ENCODE measurements around the gene METTL16. TPM values are rescaled to one million over a fixed set of nuclear protein-coding genes. Genes with fewer than 3 reads are reported as not detected.
A peak's percentile ranks its signal among the peaks of the same experiment; 100 is the strongest.

METTL16 gene
- total and polyA plus RNA-seq, 2 experiments from 2014 or later = 19.3 to 23.9 TPM

DNA sequence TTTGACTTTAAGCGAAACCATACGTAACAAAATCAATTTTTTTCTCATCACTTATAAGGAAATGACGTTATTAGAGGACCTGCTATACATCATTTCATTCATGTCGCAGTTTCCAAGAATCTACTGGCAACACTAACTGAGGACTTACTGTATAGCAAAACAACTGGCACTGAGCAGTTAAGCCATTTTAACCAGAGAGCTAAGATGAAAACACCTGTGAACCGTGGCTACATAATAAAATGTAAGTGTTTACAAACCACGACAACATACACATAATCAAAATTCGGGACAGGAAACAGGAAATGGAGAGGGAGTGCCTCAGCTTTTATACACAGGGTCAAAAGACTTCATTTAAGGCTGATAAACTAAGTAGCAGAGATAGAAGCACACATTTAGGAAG, 29.5 kb downstream of the METTL16 start:
- Histone ChIP-seq H3K27ac (peak overlapping the region; percentile 48), H3K27me3 (no peaks in the 10 kb centered on the region), H3K4me3 (no peak overlapping the region), H3K9me3 (ENCODE audit: low read depth) (no peaks in the 10 kb centered on the region), H3K4me1 (ENCODE audit: low read depth) (peaks cover 4% of the 10 kb centered on the region), H3K36me3 (peaks cover 4% of the 10 kb centered on the region)
- TF ChIP-seq, protein P1, sequence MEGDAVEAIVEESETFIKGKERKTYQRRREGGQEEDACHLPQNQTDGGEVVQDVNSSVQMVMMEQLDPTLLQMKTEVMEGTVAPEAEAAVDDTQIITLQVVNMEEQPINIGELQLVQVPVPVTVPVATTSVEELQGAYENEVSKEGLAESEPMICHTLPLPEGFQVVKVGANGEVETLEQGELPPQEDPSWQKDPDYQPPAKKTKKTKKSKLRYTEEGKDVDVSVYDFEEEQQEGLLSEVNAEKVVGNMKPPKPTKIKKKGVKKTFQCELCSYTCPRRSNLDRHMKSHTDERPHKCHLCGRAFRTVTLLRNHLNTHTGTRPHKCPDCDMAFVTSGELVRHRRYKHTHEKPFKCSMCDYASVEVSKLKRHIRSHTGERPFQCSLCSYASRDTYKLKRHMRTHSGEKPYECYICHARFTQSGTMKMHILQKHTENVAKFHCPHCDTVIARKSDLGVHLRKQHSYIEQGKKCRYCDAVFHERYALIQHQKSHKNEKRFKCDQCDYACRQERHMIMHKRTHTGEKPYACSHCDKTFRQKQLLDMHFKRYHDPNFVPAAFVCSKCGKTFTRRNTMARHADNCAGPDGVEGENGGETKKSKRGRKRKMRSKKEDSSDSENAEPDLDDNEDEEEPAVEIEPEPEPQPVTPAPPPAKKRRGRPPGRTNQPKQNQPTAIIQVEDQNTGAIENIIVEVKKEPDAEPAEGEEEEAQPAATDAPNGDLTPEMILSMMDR (IDR thresholded peaks at IDR 0.05; ENCODE audit: low read depth, low read length) = no peak
- DNase-seq (ENCODE audit: low read depth in 1 of 2, low spot score in 1 of 2) = no peak

DNA sequence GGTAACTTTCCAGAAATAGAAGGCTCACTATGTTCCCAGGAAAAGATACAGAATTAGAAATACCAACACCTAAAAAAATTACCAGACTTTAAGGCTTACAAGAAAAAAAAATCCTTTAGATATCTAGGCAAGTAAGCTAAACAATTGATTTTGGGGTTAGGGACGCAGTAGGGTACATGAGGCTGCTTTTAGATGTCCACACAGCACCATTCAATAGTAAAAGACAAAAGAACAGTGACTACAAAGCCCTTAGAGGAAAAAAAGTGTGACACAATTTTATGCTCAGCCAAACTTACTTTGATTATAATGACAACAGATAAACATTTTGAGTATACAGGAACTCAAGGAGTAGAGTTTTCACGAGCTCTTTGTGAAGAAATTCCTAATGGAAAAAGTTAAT, 29.9 kb downstream of the METTL16 start:
- Histone ChIP-seq H3K36me3 (peaks cover 4% of the 10 kb centered on the region), H3K27me3 (no peaks in the 10 kb centered on the region), H3K4me3 (no peak overlapping the region), H3K9me3 (ENCODE audit: low read depth) (no peaks in the 10 kb centered on the region), H3K4me1 (ENCODE audit: low read depth) (peaks cover 4% of the 10 kb centered on the region), H3K27ac (peak overlapping the region; percentile 48)
- no peak for DNase-seq (ENCODE audit: low read depth in 1 of 2, low spot score in 1 of 2)
- TF ChIP-seq, protein P1 (IDR thresholded peaks at IDR 0.05; ENCODE audit: low read depth, low read length) = no peak

DNA sequence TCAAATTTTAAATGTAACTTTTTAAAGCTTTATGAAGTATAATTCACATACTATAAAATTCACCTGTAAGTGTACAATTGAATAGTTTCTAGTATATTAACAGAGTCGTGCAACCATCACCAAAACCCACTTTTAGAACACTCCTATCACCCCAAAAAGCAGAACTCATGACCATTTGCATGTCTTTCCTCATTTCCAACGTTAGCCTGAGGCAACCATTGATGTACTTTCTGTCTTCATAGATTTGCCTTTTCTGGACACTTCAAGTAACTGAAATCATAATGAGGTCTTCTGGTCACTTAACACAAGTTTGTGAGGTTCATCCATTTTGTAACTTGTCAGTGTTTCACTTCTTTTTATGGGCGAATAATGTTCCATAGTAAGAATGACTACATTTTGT, 33.2 kb downstream of the METTL16 start:
- TF ChIP-seq, protein P1 (IDR thresholded peaks at IDR 0.05; ENCODE audit: low read depth, low read length) = no peak
- Histone ChIP-seq H3K36me3 (peaks cover 29% of the 10 kb centered on the region), H3K4me3 (no peak overlapping the region), H3K4me1 (ENCODE audit: low read depth) (peaks cover 4% of the 10 kb centered on the region), H3K27ac (no peak overlapping the region), H3K9me3 (ENCODE audit: low read depth) (no peaks in the 10 kb centered on the region), H3K27me3 (no peaks in the 10 kb centered on the region)
- DNase-seq (ENCODE audit: low read depth in 1 of 2, low spot score in 1 of 2) = no peak

DNA sequence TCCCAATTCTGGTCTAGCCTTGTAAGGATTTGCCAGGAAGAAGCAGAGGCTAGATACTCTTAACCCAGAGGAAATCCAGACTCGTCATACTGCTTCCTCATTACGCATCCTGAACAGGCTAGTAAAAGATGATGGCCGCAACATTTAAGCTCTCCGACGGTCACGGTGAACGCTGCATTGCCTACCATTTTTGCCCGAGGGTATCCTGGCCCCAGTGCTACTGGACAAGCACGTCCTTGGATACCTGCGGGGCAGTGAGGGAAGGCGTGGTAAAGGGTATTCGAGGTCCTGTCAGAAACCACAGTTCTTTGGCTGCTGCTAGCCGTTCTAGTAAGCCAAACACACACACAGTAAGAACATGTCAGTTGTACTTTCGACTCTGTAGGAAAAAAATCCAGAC, 36.6 kb downstream of the METTL16 start:
- TF ChIP-seq, protein P1 (IDR thresholded peaks at IDR 0.05; ENCODE audit: low read depth, low read length) = no peak

DNA sequence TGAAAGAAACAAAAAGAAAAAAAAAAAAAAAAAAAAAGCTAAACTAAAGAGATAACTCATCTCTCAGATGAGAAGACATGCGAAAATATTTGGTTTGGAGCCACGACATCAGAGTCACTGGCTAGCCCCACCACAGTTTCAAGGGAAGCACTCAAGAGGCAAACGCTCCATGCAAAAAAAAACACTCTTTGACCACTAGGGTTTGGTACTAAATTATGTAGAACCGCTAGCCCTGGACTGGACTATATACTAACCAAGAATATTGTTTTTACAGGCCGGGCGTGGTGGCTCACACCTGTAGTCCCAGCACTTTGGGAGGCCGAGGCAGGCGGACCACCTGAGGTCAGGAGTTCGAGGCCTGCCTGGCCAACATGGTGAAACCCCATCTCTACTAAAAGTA, 37.3 kb downstream of the METTL16 start:
- Histone ChIP-seq H3K36me3 (peaks cover 51% of the 10 kb centered on the region), H3K4me1 (ENCODE audit: low read depth) (no peaks in the 10 kb centered on the region), H3K4me3 (no peak overlapping the region), H3K27me3 (no peaks in the 10 kb centered on the region), H3K9me3 (ENCODE audit: low read depth) (no peaks in the 10 kb centered on the region), H3K27ac (no peak overlapping the region)
- no peak for DNase-seq (ENCODE audit: low read depth in 1 of 2, low spot score in 1 of 2)
- TF ChIP-seq, protein P1 (IDR thresholded peaks at IDR 0.05; ENCODE audit: low read depth, low read length) = no peak

More for the DNA sequence above, 36.6 kb downstream of the METTL16 start:
- DNase-seq (ENCODE audit: low read depth in 1 of 2, low spot score in 1 of 2) = no peak
- no peaks in the 10 kb centered on the region for H3K4me1 ChIP-seq (ENCODE audit: low read depth)
- H3K36me3 ChIP-seq = peaks cover 47% of the 10 kb centered on the region
- no peak overlapping the region for H3K4me3 ChIP-seq
- no peaks in the 10 kb centered on the region for H3K9me3 ChIP-seq (ENCODE audit: low read depth)
- no peak overlapping the region for H3K27ac ChIP-seq
- H3K27me3 ChIP-seq = no peaks in the 10 kb centered on the region

DNA sequence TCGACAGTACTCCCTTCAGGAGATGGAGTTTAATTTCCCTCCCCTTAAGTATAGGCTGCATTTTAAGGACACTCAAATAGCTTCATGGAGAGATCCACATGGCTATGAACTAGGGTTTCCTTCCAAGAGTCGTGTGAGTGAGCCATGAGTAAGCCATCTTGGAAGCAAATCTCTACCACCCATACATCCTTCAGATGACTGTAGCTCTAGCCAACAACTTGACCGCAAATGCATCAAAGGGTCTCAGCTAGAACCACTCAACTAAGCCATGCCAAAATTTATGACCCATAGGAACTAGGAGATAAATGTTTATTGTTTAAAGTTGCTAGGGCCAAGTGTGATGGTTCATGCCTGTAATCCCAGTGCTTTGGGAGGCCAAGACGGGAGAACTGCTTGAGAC, 43.4 kb downstream of the METTL16 start:
- no peak overlapping the region for H3K27ac ChIP-seq
- H3K9me3 ChIP-seq (ENCODE audit: low read depth) = no peaks in the 10 kb centered on the region
- H3K27me3 ChIP-seq = no peaks in the 10 kb centered on the region
- peaks cover 37% of the 10 kb centered on the region for H3K36me3 ChIP-seq
- TF ChIP-seq, protein P1 (IDR thresholded peaks at IDR 0.05; ENCODE audit: low read depth, low read length) = no peak
- DNase-seq (ENCODE audit: low read depth in 1 of 2, low spot score in 1 of 2) = peak in 1 of 2 donors; percentile 84
- H3K4me1 ChIP-seq (ENCODE audit: low read depth) = no peaks in the 10 kb centered on the region
- no peak overlapping the region for H3K4me3 ChIP-seq
